ENCODE data around the gene POU2F3.

GRCh38 chr11:120296554-120296953 lies 56.6 kb downstream of the POU2F3 start:
- TF ChIP-seq CTCF (IDR thresholded peaks at IDR 0.05) (no peak), POLR2A (IDR thresholded peaks at IDR 0.05) (no peak)

Data from body of pancreas (tissue), 4 donors.